ENCODE results near the gene SLCO1A2.

Gene SLCO1A2

DNA sequence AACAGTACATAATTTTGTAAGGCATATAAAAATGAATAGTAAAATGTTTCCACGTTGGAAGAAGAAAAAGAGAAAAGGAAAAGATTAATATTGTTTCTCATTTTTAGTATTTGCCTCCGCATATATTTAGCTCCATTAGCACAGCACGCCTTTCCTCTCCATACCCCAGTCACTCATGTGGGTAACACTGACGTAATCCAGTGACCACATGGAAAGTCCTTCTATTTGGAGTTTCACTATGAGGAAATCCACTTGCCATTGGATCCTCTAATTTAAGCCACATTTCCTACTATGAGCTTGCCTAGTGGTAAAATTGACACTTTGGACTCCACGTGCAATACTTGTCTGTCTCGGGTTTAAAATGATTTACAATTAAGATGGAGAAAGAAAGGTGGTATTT, 5.7 kb upstream of the SLCO1A2 start:
- TF ChIP-seq, protein P1, sequence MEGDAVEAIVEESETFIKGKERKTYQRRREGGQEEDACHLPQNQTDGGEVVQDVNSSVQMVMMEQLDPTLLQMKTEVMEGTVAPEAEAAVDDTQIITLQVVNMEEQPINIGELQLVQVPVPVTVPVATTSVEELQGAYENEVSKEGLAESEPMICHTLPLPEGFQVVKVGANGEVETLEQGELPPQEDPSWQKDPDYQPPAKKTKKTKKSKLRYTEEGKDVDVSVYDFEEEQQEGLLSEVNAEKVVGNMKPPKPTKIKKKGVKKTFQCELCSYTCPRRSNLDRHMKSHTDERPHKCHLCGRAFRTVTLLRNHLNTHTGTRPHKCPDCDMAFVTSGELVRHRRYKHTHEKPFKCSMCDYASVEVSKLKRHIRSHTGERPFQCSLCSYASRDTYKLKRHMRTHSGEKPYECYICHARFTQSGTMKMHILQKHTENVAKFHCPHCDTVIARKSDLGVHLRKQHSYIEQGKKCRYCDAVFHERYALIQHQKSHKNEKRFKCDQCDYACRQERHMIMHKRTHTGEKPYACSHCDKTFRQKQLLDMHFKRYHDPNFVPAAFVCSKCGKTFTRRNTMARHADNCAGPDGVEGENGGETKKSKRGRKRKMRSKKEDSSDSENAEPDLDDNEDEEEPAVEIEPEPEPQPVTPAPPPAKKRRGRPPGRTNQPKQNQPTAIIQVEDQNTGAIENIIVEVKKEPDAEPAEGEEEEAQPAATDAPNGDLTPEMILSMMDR (conservative IDR thresholded peaks at IDR 0.05): no peak
- H3K27ac ChIP-seq: no peak overlapping the region

DNA sequence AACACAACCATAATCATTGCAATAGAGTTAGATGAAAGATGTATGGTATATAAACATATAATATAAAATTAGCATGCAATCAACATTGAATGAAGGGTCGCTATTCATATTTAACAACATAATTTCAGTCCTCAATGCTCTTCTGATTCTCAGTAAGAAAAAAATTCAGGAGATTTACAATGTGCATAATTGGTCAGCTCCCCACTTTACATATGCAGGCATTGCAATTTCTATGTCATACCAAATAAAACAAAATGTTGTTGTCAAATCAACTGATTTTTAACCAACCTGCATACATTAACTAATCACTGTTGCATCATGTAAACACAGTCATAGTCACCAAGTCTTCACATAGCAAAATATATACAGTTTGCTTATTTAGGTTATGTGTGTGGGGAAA, 5.2 kb upstream of the SLCO1A2 start:
- TF ChIP-seq, protein P1 (conservative IDR thresholded peaks at IDR 0.05): no peak
- H3K27ac ChIP-seq: no peak overlapping the region

DNA sequence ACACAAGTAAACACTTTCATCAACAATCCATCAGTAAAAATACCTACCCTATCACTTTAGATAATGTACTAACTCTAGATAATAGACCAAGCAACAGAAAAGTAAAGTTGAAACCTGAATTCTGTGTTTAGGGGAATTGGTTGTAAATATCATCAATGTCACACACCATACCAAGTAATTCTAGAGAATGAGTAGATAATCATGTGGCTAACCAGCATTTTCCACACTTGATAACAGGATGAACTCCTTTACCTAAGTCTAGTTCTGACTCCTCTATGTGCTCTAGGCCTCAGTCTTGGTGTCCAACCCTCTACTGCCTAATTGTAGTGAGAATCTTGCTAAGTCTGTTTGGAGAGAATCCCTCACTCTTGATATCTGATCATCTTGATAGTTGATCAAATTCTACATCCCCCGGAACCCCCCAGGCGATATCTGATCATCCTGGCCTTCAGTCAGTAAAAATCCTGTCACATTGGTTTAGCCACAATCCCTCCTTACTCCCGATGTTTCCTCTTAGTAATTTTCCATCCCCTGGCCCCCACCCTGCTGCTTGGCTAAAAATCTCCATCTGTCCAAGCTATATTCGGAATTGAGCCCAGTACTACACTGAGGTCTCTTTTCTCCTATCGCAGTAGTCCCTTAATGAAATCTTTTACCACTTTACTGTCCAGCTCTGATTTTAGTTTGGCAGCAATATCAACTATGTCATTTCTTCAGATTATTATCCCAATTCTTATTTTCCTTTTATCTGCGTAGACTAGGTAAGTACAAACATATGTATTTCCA, 3.4 kb upstream of the SLCO1A2 start:
- TF ChIP-seq, protein P1 (conservative IDR thresholded peaks at IDR 0.05): no peak
- H3K27ac ChIP-seq: no peak overlapping the region

DNA sequence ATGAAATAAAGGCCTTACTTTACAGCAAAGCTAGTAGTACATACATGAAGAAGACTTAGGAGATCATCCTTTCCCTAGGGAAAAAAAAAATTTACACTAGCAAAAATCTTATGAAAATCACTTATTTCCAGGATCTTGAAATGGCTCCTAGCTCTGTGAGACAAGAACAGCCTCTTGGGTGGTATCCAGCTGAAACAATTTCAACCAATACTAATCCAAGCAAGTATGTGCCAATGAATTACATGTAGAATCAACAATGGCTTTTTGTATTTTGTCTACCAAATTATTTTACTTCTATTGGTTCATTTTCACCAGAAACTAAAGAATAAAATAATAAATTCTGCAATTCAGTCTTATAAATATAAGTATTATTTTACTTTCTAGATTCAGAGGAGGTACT, 2.7 kb upstream of the SLCO1A2 start:
- TF ChIP-seq, protein P1 (conservative IDR thresholded peaks at IDR 0.05): no peak
- H3K27ac ChIP-seq: peak overlapping the region; percentile 28

DNA sequence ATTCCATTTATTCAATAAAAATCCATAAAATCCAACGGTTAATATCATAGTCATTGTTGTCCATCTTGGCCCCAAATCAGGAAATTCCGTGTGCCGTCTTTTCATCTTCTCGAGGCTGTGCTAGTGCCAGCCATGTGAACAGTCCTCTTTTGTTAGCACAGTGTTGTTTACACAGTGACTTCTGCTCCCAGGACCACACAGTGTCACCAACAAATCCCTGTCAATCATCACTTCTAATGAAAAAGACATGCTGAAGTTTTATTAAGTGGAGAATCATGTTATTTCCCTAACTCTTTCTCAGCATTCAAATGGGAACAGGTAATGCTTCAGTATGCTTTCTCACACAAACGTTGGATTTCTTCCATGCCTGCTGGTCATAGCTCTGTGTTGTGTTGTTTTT, 1.9 kb upstream of the SLCO1A2 start:
- H3K27ac ChIP-seq: peak overlapping the region; percentile 28
- TF ChIP-seq, protein P1 (conservative IDR thresholded peaks at IDR 0.05): no peak

DNA sequence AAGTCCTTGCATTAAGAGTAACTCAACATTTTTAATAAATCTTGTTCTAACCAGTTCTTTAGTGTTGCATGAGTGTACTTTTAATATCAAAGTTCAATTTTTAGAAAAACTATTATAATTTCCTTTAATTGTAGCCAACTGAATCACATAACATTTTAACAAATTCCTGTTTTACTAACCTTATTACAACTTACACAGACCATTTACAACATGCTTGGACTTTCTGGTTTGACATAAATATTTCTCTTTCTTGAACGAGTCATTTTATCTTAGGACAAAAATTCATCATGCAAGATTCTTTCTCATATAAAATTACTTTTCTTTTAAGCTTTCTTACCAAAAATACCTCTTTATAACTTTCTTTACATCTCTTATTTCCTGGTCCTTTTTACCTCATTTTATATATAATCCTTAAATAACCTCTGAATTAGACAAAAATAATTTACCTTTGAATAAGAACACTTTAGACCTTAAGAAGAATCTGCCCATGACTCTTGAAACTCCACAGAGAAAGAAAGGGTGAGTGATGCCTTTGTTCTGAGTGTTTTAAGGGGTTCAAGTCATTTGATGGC, 3.9 kb downstream of the SLCO1A2 start:
- H3K27ac ChIP-seq: no peak overlapping the region
- TF ChIP-seq, protein P1 (conservative IDR thresholded peaks at IDR 0.05): no peak

DNA sequence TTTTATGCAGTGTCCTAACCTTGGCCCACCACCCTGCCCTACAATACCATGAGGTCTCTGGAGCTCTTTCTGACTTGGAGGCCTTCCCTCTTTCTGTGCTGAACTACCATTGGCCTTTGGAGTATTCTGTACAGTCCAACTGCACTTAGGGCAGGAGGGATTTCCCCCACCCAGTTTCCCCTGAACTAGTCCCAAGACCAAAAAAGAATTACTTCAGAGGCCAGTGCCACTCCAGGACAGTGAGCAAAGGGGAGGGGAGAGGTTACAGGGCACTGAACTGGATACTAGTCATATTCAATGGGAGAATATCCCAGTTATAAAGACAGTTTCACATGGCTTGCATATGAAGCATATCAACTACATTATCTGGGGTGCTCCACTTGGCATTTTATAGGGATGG, 6.1 kb downstream of the SLCO1A2 start:
- TF ChIP-seq, protein P1 (conservative IDR thresholded peaks at IDR 0.05): no peak
- H3K27ac ChIP-seq: no peak overlapping the region
